Sciatic nerve (tissue), 2 donors: ENCODE measurements around the gene CXCR4. TPM values are rescaled to one million over a fixed set of nuclear protein-coding genes. Genes with fewer than 3 reads are reported as not detected.
"Not testable (repeated sequence)": the region's sequence is repeated elsewhere in the genome, so short reads cannot be mapped to it uniquely, and the experiment has no call there.

ENCODE experiments used
- ATAC-seq: fragments of 200-7000 bp; cut with Tn5 transposase; one replicate; pipeline ENCODE4 v1.9.1; 2020; ENCODE audit warnings: mild to moderate bottlenecking, moderate library complexity
- DNase-seq: peaks from one replicate; pipeline ENCODE4 v3.0.0-alpha.2; 2020; ENCODE audit warnings: low spot score
- intact Hi-C: fragments of 100-400 bp; cut with DNase I; formaldehyde crosslinking; loops from one replicate; pipeline ENCODE4 v1.14.2; 2022
- total RNA-seq: library from RNA; stranded (reverse); fragmentation: NEBNext Ultra II Directional; extraction: Animal tissue kit (Norgen Biotek cat#: 25700); gene quantifications from one replicate; pipeline ENCODE4 v1.2.1, GENCODE V29; 2021
- donor health status: DM: no; HTN: no; CAD: no.
- donor health status: DM: no; HTN: no; CAD: no.

Gene CXCR4
- total RNA-seq, 1 donor from 2014 or later = 39.8 TPM

DNA sequence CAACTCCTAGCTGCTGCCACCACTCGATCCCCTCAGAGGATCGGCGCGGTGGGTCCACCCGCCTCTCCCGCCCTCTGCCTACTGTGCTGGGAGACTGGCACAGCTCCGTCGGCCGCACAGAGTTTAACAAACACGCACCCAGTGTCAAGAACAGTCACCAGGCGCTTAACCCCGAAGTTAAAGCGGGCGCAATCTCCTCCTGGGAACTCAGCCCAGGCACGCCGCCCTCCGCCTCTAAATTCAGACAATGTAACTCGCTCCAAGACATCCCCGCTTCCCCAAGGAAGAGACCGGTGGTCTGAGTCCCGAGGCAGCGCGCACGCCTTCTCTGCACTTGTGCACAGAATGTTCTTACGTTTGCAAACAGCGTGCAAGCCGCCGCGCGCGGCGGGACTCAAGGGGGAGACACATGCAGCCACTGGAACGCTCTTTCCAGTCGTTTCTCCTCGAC lies 533 bp downstream of the CXCR4 start:
- DNase-seq (peak; percentile 69), ATAC-seq (peak; percentile 25)
- intact Hi-C loops = no loop called here

GRCh38 chr2:136116813-136117390 lies 1.0 kb downstream of the CXCR4 start:
- ATAC-seq (no peak), DNase-seq (peak; percentile 64)
- intact Hi-C loops = no loop called here

DNA sequence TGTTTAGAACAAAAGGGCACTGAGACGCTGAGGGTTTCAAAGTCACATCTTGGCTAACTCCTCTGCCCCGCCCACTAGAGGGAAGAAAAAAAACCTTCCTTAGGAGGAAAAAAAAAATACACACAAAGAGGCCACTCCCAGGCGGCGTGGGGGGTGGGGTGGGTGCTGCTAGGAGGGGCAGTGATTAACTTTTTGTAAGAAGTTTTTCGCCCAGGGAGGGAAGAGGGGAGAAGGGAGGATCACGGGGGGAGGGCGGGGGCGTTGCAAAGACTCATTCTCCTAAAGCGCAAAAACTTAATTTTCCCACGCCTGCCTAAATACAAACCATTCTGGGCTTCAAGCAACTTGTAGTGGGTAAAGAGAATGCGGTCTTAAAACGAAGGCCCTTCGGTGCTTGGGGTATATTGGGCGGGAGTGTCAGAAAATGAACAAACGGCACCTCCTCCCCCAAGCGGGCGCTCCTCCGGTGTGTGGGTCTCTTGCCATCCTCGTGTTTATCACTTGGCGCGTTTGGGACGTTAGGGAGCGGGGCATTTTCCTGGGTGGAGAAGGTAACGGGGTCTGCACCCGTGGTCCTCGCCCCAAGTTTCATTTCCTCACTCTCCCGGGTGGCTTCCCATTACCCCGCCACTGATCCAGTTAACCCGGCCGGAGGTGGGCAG lies 1.7 kb downstream of the CXCR4 start:
- DNase-seq = peak; percentile 73
- ATAC-seq = peak; percentile 45
- intact Hi-C loops = no loop called here

DNA sequence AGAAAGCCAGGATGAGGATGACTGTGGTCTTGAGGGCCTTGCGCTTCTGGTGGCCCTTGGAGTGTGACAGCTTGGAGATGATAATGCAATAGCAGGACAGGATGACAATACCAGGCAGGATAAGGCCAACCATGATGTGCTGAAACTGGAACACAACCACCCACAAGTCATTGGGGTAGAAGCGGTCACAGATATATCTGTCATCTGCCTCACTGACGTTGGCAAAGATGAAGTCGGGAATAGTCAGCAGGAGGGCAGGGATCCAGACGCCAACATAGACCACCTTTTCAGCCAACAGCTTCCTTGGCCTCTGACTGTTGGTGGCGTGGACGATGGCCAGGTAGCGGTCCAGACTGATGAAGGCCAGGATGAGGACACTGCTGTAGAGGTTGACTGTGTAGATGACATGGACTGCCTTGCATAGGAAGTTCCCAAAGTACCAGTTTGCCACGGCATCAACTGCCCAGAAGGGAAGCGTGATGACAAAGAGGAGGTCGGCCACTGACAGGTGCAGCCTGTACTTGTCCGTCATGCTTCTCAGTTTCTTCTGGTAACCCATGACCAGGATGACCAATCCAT lies 2.7 kb downstream of the CXCR4 start:
- DNase-seq (no peak), ATAC-seq (no peak)
- intact Hi-C loops = no loop called here

DNA sequence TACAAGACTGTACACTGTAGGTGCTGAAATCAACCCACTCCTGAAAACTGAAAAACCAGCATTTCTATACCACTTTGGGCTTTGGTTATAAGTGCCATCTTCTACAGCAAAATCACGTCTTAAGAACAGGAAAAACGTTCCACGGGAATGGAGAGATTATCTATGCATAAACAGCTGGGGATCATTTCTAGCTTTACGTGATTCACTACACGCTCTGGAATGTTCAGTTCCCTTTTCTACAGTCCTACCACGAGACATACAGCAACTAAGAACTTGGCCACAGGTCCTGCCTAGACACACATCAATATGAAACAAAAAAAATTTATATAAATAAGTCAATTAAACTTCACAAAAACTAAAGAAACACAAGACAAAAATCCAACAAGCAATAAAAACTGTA lies 3.6 kb downstream of the CXCR4 start:
- DNase-seq (no peak), ATAC-seq (no peak)
- intact Hi-C loops = no loop called here

- intact Hi-C loops = no loop called here
- DNase-seq (no peak), ATAC-seq (no peak)
These were observed 4.6 kb downstream of the CXCR4 start for GRCh38 chr2:136113209-136113971.

GRCh38 chr2:136112317-136113208 lies 5.4 kb downstream of the CXCR4 start:
- intact Hi-C loops = no loop called here
- DNase-seq = no peak

GRCh38 chr2:136111711-136112110 lies 6.2 kb downstream of the CXCR4 start:
- ATAC-seq (no peak), DNase-seq (no peak)
- intact Hi-C loops = no loop called here

More at GRCh38 chr2:136112317-136113208, 5.4 kb downstream of the CXCR4 start:
- ATAC-seq = no peak

DNA sequence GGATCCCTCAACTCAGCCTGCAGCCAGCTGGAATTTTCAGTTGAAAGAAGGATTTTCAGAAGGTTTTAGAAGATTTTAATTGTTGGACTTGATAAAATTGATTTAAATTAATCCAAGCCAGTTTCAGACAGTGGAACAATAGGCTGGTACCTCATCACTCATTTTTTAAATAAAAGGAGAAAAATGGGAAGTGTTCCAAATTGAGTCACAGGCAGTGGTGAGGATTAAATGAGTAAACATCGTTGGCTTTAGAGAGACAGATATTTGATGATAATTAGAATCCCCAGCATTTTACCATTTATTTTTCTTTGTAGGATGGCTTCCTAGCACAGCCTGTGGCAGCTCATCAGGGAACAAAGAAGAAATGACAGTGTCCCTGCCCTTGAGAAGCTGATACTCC lies 7.4 kb downstream of the CXCR4 start:
- ATAC-seq (no peak), DNase-seq (no peak)
- intact Hi-C loops = no loop called here

GRCh38 chr2:136108463-136108862 lies 9.5 kb downstream of the CXCR4 start:
- intact Hi-C loops = no loop called here
- ATAC-seq (peak; percentile 77), DNase-seq (no peak)

DNA sequence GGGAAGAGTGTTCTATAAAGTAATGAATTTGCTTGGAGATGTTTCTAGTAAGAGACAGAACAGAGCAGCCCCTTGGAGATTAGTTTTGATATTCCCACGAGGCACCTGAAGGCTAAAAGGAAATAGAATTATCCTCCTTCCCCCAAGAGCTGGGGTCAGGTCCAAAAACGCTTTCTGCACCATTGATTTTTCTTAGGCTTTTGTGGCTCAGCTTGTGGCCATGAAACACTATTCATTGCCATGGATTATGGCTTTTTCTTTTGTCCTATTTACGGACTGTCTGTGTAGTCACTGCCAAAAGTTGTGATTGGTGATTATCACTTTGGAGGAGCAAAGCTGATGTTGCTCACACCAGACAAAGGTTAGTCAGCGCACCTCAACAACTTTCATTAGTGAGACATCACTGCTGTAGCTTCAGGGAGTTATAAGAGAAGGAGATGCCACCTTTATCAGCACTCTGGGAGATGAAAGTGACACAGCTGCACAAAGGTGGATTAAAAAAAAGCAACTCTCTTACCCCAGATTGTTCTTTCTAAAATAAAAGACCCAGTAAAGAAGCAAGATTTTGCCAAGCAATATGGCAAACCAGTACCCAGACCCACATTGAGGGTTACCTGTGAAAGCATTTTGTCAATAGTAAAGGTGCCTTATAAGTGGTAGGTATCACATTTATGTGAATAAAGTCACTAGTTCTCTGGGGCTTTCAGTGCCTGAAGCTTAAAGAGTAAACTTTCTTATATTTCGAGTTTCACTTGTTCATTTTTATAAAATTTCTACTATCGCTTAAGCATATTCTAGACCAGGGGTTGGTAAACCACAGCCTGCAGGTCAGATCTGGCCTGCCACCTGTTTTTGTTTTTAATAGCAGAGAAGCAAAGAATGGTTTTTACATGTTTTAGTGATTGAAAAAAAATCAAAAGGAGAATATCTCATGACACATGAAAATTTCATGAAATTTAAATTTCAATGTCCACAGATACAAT lies 10.6 kb downstream of the CXCR4 start:
- intact Hi-C loops = no loop called here
- ATAC-seq = no peak
- DNase-seq = no peak

DNA sequence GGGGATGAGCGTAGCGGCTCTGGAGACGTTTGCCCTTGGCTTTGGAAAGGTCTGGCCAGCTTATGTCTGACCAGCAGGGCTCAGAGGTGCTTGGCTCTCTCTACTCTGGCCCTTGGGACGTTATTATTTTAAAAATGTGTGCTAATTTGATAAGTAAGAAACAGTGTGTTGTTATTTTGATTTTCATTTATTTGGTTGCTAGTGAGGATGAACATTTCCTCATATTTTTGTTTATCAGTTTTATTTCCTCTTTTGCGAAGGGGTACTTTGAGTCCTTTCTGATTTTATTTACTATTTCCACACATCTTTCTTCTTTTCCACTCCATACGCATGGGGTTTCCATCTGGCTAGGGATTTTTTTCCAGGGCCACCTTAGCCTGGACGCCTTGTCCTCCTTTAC lies 11.4 kb downstream of the CXCR4 start:
- DNase-seq (no peak), ATAC-seq (no peak)
- intact Hi-C loops = no loop called here

DNA sequence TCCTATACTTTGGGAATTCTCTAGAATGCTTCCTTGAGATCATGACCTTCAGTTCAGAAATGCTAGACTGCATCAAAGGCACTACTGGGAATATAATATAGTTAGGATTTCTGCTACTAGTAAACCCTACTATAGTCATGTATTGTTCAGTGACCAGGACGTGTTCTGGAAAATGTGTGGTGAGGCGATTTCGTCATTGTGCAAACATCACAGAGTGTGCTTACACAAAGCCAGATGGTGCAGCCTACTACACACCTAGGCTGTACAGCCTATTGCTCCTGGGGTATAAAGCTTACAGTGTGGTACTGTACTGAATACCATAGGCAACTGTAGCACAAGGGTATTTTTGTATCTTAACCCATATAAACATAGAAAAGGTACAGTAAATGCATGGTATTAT lies 13.0 kb downstream of the CXCR4 start:
- intact Hi-C loops = no loop called here
- DNase-seq (no peak), ATAC-seq (no peak)

DNA sequence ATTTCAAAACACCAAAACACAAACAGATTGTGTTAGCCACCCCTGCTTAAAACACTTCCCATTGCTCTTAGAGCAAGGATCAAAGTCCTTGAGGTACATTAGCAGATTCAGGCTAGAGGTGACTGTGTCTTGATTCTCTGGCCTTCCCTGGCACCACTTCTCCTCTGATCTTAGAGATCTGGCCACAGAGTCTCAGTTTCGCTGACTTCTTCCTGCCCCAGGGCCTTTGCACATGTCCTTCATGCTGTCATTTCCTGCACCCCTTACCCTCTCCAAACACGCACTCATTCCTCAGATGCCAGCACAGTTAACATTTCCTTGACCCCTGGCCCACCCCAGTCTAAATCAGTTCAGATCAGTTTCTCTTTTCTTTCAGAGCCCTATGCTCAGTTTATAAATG lies 16.9 kb downstream of the CXCR4 start:
- intact Hi-C loops = no loop called here
- DNase-seq (no peak), ATAC-seq (no peak)

DNA sequence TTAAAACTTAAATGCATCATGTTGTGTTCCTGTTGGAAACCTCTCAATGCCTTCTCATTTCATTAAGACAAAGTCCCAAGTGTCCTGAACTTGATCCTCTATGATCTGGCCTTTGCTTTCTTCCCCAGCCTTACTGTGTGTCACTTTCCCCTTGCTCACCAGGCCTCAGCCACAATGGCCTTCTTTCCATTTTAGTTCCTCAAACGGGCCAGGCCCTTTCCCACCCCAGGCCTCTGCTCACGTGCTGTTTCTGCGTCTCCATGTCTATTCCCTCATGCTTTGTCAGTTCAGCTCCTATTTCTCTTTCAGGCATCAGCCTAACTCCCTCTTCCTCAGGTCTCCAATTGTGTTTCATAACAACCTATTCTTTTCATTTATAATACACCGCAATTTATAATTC lies 19.5 kb downstream of the CXCR4 start:
- peak; percentile 30 for ATAC-seq
- no peak for DNase-seq
- intact Hi-C loops = no loop called here

DNA sequence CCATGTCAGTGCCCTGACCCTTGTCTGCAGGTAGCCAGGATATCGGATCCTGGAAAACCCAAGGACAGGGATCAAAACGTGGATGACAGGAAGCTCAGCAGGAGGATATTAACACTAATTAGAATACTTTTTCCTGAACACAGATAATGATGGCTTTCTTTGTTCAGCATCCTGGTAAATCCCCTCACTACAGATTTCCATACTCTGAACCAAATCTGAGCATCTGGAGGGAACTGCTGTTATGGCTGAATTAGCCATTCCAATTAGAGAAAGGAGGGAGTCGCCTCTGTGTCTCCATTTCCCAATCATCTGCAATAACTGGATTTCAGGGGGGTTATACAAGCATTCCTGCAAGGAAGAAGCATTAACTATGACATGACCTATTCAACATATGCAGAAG lies 24.4 kb downstream of the CXCR4 start:
- no peak for ATAC-seq
- intact Hi-C loops = no loop called here
- no peak for DNase-seq

DNA sequence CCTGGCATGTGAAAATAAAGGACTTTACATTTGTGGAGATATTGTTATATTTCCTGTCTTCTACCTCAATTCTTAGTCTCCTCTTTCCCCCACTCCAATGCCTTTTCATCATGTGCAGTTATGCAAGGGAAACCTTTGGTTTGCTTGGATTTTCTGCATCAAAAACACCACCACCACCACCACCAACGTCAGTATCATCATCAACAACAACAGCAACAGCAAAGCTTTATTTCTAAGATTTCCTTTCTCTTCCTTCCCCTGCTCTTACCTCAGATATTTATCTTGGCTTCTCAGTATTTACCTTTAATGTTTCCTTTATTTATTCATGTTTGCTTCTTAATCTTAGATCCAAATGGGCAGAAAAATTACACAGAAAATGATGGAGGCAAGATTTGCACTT lies 26.1 kb downstream of the CXCR4 start:
- ATAC-seq = no peak

DNA sequence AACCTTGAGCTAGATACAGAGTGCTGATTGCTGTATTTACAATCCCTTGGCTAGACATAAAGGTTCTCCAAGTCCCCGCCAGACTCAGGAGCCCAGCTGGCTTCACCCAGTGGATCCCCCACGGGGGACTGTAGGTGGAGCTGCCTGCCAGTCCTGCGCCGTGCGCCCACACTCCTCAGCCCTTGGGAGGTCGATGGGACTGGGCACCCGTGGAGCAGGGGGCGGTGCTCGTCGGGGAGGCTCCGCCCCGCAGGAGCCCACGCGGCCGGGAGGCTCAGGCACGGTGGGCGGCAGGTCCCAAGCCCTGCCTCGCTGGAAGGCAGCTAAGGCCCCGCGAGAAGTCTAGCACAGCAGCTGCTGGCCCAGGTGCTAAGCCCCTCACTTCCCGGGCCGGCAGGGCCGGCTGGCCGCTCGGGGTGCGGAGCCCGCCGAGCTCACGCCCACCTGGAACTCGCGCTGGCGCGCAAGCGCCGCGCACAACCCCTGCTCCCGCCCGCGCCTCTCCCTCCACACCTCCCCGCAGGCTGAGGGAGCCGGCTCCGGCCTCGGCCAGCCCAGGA lies 30.0 kb downstream of the CXCR4 start:
- DNase-seq, intact Hi-C loops: not testable (repeated sequence)

More for the DNA sequence above, 26.1 kb downstream of the CXCR4 start:
- DNase-seq = no peak
- intact Hi-C loops = no loop called here

More for the DNA sequence above, 30.0 kb downstream of the CXCR4 start:
- ATAC-seq = not testable (repeated sequence)
